T-helper 1 cell treated with Interleukin-12 subunit alpha and Interleukin-12 subunit beta and Interleukin-4 antibody, amounts not matched to agents 30 μg/mL and 1 μg/mL, for 36 hours (primary cell): ENCODE results near the gene OR10C1.
"Not testable (repeated sequence)": the region's sequence is repeated elsewhere in the genome, so short reads cannot be mapped to it uniquely, and the experiment has no call there.

Experiments used
- H3K27ac Mint-ChIP-seq: one replicate; pipeline ENCODE4 v1.8.0; 2021; ENCODE audit warnings: mild to moderate bottlenecking, mixed read lengths
- H3K27me3 Mint-ChIP-seq: one replicate; pipeline ENCODE4 v1.8.0; 2021; ENCODE audit warnings: low read depth, mixed read lengths
- H3K36me3 Mint-ChIP-seq: one replicate; pipeline ENCODE4 v1.8.0; 2021; ENCODE audit warnings: low read depth, mixed read lengths
- H3K4me1 Mint-ChIP-seq: one replicate; pipeline ENCODE4 v1.8.0; 2021; ENCODE audit warnings: low read depth, mixed read lengths
- H3K4me3 Mint-ChIP-seq: one replicate; pipeline ENCODE4 v1.8.0; 2021; ENCODE audit warnings: mild to moderate bottlenecking, moderate library complexity, mixed read lengths
- H3K9me3 Mint-ChIP-seq: one replicate; pipeline ENCODE4 v1.8.0; 2021; ENCODE audit warnings: mixed read lengths

OR10C1 gene, protein sequence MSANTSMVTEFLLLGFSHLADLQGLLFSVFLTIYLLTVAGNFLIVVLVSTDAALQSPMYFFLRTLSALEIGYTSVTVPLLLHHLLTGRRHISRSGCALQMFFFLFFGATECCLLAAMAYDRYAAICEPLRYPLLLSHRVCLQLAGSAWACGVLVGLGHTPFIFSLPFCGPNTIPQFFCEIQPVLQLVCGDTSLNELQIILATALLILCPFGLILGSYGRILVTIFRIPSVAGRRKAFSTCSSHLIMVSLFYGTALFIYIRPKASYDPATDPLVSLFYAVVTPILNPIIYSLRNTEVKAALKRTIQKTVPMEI

DNA sequence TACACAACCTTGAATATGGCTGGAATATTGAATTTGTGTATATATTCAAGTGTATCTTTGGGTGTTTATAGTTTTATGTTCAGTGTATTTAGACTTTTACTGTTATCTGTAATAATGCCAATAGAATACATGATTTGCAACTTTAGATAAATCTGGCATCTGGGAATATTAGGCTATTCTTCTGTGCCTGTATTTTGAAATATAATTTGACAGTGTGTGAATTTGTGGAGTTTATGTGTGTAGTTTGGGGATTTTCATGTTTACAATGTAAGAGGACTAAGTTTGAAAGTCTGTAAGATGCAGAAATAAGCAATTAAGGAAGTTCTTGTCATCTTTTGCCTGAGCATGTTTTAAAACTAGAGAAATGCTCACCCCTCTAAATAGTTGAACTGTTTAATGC, at the start of gene OR10C1:
Gene OR10C1 (plus strand): TSS at position 301 of the 400 bp plus-strand sequence. CDS start 710 bp downstream, outside the sequence.
- Mint-ChIP-seq H3K9me3 (no peaks in the 10 kb centered on the region), H3K36me3 (no peaks in the 10 kb centered on the region), H3K27ac (no peak within 1 kb of the TSS), H3K4me3 (no peak within 1 kb of the TSS), H3K27me3 (peaks cover under 1% of the 10 kb centered on the region), H3K4me1 (no peaks in the 10 kb centered on the region)

DNA sequence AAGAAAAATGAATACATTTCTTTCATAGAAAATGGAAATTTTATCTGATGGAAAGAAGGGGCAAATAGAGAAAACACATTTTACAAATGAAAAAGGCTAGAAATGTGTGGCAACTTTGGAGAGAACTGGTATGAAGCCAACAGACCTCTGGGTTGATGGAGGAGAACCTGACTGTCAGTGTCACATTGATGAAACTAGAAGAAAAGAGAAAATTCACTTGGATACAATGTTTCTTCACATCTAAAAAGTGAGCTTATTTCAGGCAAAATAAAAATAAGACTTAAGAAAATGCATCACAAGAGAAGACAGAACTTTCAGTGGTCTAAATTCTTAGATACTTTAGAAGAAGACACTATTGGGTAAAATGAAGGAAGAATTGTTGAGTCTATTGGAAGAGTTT, 43.8 kb upstream of the OR10C1 start, which contains the start of gene OR12D2:
Gene OR12D2 (plus strand): TSS at position 301 of the 400 bp plus-strand sequence. CDS start 1,069 bp downstream, outside the sequence.
- Mint-ChIP-seq H3K36me3 (no peaks in the 10 kb centered on the region), H3K4me1 (no peaks in the 10 kb centered on the region), H3K27ac (no peak within 1 kb of the TSS), H3K4me3 (no peak within 1 kb of the TSS), H3K9me3 (no peaks in the 10 kb centered on the region), H3K27me3 (peaks cover 7% of the 10 kb centered on the region)

DNA sequence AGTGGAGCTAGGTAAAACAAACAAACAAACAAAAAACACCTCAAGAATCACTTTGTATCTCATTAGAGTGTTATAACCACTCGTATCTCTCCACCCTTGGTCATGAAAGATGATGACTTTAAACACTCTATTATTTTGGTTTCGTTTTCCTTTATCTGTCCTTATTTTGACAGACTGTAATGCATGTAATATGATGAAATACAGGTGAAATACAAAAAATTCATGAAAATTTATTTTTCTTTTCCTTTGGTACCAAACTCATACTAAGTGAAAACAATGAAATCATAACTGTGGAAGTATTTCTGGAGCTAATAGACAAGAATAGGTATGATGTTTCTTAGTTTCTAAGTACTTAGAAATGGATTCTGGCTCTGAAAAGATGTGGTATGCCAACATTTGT, 39.6 kb upstream of the OR10C1 start:
- Mint-ChIP-seq H3K4me3 (no peak overlapping the region), H3K36me3 (no peaks in the 10 kb centered on the region), H3K27ac (no peak overlapping the region), H3K27me3 (peaks cover 6% of the 10 kb centered on the region), H3K9me3 (no peaks in the 10 kb centered on the region), H3K4me1 (no peaks in the 10 kb centered on the region)

DNA sequence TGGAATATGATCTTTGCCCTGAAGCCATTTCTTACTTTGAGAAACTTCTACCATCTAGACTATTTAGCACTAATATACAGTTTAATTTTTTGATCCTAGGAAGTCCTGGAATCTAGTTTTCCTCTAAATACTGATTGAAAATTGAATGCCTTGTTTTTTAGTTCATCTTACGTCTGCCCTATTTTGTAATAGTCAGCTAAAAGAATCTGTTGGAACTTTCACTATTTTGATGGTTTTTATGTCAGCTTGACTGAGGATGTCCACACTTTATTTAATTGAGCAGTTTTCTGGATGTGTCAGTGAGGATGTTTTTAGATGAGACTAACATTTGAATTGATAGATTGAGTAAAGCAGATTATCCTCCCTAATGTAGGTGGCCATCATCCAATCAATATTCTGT, 35.3 kb upstream of the OR10C1 start:
- H3K4me3 Mint-ChIP-seq: no peak overlapping the region
- no peaks in the 10 kb centered on the region for H3K36me3 Mint-ChIP-seq
- H3K27ac Mint-ChIP-seq: no peak overlapping the region
- no peaks in the 10 kb centered on the region for H3K4me1 Mint-ChIP-seq
- no peaks in the 10 kb centered on the region for H3K9me3 Mint-ChIP-seq
- peaks cover 3% of the 10 kb centered on the region for H3K27me3 Mint-ChIP-seq

DNA sequence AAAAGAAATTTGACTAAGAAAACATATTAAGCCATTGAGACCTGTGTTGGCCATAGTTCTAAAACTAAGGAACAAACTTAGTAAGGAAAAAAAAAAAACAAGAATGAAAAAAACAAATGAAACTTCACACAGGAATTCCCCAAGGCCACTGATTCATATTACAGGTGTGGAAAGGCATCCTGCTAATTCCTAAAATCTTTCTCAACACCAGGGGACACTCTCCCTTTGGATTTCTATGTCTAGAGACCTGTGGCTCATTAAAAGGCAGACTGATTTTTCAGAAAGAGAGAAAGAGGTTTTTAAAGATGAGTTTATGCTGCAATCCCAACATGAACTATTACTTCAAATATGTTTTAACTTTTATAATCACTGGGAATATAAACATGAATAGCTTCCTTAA, 24.5 kb upstream of the OR10C1 start, which contains the start of gene OR12D1:
Gene OR12D1 (plus strand): TSS at position 341 of the 400 bp plus-strand sequence.
- Mint-ChIP-seq H3K4me1 (no peaks in the 10 kb centered on the region), H3K4me3 (no peak within 1 kb of the TSS), H3K9me3 (peaks cover 6% of the 10 kb centered on the region), H3K27ac (no peak within 1 kb of the TSS), H3K36me3 (no peaks in the 10 kb centered on the region), H3K27me3 (peaks cover 35% of the 10 kb centered on the region)

DNA sequence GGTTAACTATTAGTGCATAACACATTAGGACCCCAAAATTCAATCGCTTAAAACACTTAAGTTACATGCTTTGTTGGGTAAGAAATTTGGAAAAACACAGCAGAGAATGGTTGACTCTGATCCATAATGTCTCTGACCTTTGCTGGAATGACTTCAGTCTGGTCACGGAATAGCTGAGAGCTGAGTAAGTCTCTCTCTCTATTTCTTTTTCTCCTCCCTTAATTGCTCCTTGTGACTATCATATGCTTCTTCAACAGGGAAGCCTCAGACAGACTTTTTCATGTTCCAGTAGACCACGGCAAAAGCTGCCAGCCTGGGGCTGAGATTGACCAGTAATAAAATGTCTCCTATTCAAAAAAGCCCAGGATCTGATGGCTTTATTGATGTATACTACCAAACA, 19.6 kb upstream of the OR10C1 start:
- no peak overlapping the region for H3K4me3 Mint-ChIP-seq
- H3K36me3 Mint-ChIP-seq: no peaks in the 10 kb centered on the region

DNA sequence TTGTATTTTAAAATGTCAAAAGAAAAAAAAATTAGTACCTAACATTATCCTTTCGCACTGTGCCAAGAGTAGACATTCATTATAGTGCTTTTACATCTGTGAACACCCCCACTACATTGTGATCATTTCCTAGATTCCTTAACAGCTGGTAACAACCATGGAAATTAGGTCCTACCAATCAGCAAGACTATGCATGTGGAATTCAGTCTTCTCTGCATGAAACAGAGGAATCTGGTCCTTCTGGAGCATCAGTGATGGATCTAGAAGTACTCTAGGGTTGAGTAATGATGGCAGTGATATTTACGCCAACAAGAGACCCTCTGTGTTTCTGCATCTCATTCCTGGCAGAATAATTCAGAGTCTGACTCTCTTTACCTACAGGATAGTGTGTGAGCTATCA, 14.9 kb upstream of the OR10C1 start:
- Mint-ChIP-seq H3K27ac (no peak overlapping the region), H3K4me3 (no peak overlapping the region), H3K36me3 (no peaks in the 10 kb centered on the region), H3K4me1 (no peaks in the 10 kb centered on the region), H3K9me3 (no peaks in the 10 kb centered on the region), H3K27me3 (peaks cover 9% of the 10 kb centered on the region)

More for the DNA sequence above, 19.6 kb upstream of the OR10C1 start:
- no peaks in the 10 kb centered on the region for H3K4me1 Mint-ChIP-seq
- no peak overlapping the region for H3K27ac Mint-ChIP-seq
- no peaks in the 10 kb centered on the region for H3K9me3 Mint-ChIP-seq
- peaks cover 23% of the 10 kb centered on the region for H3K27me3 Mint-ChIP-seq

DNA sequence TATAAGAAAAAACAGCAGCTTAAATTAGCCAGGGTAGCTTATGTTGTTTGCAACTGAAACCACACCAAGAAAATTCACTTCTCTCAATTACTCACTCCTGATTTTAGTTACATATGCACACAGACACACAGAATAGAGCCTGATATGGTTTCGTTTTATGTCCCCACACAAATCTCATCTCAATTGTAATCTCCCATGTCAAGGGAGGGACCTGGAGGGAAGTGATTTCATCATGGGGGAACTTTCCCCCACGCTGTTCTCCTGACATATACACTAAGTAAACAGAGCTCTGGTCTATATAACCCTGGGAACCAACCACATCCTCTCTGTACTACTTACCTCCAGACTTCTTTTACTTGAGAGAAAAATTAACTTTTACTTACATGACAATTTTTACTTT, 14.5 kb upstream of the OR10C1 start:
- no peaks in the 10 kb centered on the region for H3K36me3 Mint-ChIP-seq
- no peaks in the 10 kb centered on the region for H3K4me1 Mint-ChIP-seq
- H3K27ac Mint-ChIP-seq: no peak overlapping the region
- peaks cover 8% of the 10 kb centered on the region for H3K27me3 Mint-ChIP-seq
- no peak overlapping the region for H3K4me3 Mint-ChIP-seq
- no peaks in the 10 kb centered on the region for H3K9me3 Mint-ChIP-seq

DNA sequence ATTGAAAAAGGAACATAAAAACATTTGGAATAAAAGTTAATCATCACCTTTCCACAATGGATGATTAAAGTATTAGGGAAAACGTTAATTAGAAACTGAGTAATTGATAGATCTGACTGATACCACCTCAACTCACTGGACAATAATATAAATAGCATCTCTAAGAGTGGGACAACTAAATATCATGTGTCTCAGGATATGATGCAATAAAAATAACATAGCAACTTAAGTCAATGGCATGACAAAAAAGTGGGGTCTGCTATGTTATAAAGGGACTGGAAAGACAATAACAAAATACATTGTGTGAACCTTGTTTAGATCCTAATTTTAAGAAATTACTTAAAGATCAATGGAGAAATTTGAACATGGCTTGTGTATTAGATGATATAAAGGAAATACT, 14.0 kb upstream of the OR10C1 start:
- H3K4me3 Mint-ChIP-seq: no peak overlapping the region
- no peak overlapping the region for H3K27ac Mint-ChIP-seq
- H3K9me3 Mint-ChIP-seq: no peaks in the 10 kb centered on the region
- no peaks in the 10 kb centered on the region for H3K4me1 Mint-ChIP-seq
- peaks cover 7% of the 10 kb centered on the region for H3K27me3 Mint-ChIP-seq
- H3K36me3 Mint-ChIP-seq: no peaks in the 10 kb centered on the region

DNA sequence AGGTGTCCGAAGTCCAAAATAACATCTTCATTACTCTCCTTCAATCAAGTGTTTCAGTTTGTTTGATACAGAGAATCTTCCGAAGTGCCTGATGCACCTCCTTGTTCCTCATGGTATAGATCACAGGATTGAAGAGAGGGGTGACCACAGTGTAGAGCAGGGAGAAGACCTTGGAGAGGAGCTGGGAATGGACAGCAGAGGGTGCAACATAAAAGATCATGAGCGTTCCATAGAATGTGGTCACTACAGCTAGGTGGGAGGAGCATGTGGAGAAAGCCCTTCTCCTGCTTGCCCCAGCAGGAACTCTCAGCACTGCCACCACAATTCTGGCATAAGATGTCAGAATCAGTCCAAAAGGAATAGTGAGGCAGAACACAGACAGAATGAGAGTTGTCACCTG, 12.5 kb upstream of the OR10C1 start:
- Mint-ChIP-seq H3K27me3 (peaks cover 13% of the 10 kb centered on the region), H3K4me1 (no peaks in the 10 kb centered on the region), H3K36me3 (no peaks in the 10 kb centered on the region), H3K4me3 (no peak overlapping the region), H3K9me3 (no peaks in the 10 kb centered on the region), H3K27ac (no peak overlapping the region)

DNA sequence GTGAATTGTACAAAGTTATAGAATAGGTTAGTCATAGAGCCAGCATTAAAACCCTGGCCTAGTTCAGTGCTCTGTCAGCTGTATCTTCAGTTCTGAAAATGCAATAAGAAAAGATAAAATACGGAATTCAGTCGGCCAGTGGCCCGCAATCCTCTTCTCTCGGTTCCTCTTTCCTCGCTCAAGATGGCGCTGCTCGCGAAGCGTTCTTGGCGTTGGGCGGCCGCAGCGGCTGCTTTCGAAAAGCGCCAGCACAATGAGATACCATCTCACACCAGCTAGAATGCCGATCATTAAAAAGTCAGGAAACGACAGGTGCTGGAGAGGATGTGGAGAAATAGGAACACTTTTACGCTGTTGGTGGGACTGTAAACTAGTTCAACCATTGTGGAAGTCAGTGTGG, 2.4 kb upstream of the OR10C1 start:
- not testable (repeated sequence) for H3K4me3 Mint-ChIP-seq, H3K4me1 Mint-ChIP-seq, H3K27me3 Mint-ChIP-seq, H3K36me3 Mint-ChIP-seq, H3K9me3 Mint-ChIP-seq, H3K27ac Mint-ChIP-seq

DNA sequence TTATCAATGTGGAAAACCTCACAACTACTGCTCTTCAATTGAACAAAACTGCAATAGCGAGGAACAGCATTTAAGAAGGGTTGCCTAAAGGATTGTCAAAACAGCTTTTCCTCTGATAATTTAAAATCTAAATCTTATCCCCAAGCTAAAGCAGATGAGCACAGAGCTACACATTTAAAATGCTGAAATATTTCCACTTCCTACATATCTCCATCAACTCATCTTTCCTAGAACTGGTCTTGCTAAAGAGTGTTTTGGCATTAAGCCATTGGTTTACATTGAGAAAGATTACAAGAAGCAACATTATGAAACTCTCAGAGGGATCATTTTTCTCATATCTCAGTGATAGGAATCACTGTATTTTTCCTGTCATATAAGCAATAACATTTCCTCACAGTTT, 3.6 kb downstream of the OR10C1 start:
- no peak overlapping the region for H3K27ac Mint-ChIP-seq
- H3K4me3 Mint-ChIP-seq: no peak overlapping the region
- H3K27me3 Mint-ChIP-seq: peaks cover 16% of the 10 kb centered on the region
- no peaks in the 10 kb centered on the region for H3K36me3 Mint-ChIP-seq
- H3K9me3 Mint-ChIP-seq: no peaks in the 10 kb centered on the region
- no peaks in the 10 kb centered on the region for H3K4me1 Mint-ChIP-seq

DNA sequence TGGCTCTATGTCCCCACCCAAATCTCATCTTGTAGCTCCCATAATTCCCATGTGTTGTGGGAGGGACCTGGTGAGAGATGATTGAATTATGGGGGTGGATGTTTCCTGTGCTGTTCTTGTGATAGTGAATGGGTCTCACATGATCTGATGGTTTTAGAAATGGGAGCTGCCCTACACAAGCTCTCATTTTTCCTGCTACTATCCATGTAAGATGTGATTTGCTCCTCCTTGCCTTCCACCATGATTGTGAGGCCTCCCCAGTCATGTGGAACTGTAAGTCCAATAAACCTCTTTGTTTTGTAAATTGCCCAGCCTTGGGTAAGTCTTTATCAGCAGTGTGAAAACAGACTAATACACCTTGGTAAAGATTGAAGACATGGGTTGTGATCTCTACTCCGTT, 4.9 kb downstream of the OR10C1 start:
- peaks cover 16% of the 10 kb centered on the region for H3K27me3 Mint-ChIP-seq
- not testable (repeated sequence) for H3K27ac Mint-ChIP-seq

DNA sequence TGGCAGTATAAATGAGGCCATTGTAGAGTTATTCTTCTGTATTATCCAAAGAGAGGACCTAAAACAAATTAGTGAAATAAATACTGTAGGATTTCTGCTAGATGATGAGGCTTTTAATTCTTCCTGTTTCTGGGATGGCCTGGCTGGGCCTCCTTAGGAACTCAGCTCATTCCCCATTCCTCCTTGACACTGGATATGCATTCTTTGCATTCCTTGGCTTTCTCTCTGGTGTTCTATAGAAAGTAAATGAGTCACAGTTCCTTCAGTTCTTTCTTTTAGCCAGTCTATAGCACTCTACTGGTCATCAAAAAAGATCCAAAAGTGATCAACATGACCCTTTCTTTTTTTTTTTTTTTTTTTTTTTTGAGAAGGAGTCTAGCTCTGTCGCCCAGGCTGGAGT, 8.6 kb downstream of the OR10C1 start:
- Mint-ChIP-seq H3K27me3 (peaks cover 16% of the 10 kb centered on the region), H3K4me1 (no peaks in the 10 kb centered on the region), H3K36me3 (no peaks in the 10 kb centered on the region)

More for the DNA sequence above, 4.9 kb downstream of the OR10C1 start:
- H3K9me3 Mint-ChIP-seq, H3K4me1 Mint-ChIP-seq, H3K4me3 Mint-ChIP-seq, H3K36me3 Mint-ChIP-seq: not testable (repeated sequence)

DNA sequence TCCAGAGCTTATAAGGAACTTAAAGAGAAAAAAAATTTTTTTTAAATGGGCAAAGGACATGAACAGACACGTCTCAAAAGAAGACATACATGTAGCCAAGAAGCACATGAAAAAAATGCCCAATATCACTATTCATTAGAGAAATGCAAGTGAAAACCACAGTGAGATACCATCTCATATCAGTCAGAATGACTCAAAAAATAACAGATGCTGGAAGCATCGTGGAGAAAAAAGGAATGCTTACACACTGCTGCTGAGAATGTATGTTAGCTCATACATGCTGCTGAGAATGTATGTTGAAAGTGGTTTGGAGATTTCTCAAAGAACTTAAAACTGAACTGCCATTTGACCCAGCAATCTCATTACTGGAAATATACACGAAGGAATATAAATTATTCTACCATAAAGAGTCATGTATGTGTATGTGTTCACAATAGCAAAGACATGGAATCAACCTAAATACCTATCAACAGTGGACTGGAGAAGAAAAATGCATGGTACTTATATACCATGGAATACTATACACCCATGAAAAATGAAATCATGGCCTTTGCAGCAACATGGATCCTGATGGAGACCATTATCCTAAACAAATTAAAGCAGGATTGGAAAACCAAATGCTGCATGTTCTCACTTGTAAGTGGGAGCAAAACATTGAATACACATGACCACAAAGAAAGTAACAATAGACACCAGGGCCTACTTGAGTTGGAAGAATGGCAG, 12.5 kb downstream of the OR10C1 start:
- Mint-ChIP-seq H3K36me3 (no peaks in the 10 kb centered on the region), H3K27ac (no peak overlapping the region), H3K4me3 (no peak overlapping the region), H3K9me3 (peaks cover 8% of the 10 kb centered on the region), H3K4me1 (no peaks in the 10 kb centered on the region), H3K27me3 (peaks cover 6% of the 10 kb centered on the region)

More for the DNA sequence above, 8.6 kb downstream of the OR10C1 start:
- Mint-ChIP-seq H3K27ac (no peak overlapping the region), H3K4me3 (no peak overlapping the region), H3K9me3 (peaks cover 8% of the 10 kb centered on the region)
